HG03097 (cell line): Measurements from ENCODE around the gene ERMP1.
"Not testable (repeated sequence)": the region's sequence is repeated elsewhere in the genome, so short reads cannot be mapped to it uniquely, and the experiment has no call there.

Experiments used
- ATAC-seq: cut with Tn5 transposase; IDR thresholded peaks from one replicate; pipeline ENCODE4 v1.9.1; 2021; ENCODE audit not compliant: unreplicated experiment, low FRiP score

Gene ERMP1

DNA sequence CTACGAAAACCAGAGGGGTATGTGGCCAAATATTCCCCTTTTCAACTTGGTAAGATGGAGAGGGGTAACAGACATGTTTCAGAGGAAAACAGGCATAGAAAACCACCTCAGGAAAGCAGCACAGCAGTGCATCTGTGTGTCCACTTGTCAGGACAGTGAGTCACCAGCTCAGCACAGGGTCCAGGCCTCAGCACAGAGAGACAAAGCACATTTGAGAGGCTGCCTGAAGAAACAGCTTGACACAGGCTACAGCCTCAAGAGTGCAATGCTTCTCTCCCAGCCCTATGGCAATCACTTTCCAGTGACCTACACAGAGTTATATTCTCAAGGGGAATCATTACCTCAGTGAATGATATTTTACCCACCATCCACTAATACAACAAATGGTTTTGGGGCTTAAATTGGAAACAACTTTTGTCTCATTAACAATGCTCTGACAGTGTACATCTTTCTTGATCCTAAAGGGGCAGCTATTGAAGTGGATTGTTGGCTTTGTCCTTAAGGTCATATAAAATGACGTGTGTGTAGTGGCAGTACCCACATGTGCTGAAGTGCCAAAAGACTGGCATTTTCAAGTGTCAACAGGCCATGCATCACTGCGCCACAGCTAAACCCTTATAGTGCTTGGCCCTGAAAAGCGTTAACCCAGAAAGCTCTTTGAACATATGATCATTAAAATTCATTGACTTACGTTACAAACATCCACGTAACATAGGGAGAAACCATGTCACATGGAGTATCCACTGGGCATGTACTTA lies 46.4 kb downstream of the ERMP1 start:
- ATAC-seq: no peak

DNA sequence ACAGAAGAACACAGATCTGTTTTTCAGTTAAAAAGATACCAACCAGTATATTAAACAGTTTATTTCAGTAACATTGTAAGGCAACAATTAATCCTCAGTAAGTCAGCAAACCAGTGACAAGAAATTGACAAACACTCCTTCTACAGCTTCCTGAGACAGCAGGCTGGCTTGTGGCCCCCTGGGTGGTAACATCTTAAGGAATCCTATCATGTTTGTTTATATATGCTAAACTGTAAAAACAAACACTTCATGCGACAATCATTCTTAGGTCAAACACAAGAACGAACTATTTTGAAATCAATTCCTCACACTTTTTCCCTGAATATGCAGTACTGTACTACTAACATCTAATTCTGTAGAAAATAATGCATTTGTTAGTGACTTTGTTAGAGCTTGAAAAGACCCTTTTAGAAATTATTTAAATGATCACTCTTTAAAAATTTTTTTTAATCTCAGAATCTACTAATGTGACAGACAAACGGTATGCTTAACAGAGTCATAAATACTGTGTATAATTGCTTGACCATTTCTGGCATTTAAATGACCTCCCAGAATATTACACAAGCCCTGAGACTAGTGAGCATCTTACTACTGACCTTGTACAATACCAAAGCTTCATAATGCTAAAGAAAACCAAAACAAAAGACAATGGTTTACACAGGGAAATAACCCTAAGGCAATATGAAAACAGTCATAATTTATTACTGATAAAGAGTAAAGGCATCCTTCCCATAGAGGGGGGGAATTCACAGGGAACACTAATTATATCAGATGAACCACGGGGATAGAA lies 48.2 kb downstream of the ERMP1 start:
- no peak for ATAC-seq

DNA sequence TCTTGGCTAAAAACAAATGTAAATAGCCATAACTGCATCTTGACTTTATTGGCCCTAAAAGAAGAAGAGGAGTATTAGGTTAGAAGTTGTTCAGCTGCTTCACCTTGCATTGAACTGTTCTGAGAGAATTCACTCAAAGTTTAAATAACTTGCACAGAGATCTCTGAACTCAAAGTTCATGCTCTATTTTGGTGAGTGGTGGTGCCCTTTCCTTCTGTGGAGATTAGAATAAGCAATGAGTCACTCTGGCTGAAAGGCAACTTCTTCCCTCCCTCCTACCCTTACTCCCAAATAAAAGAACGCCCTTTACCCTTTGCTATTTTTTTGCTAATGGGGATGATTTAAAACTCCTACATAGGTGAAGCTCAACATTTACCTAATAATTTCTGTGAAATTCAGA lies 48.9 kb downstream of the ERMP1 start:
- ATAC-seq: no peak

DNA sequence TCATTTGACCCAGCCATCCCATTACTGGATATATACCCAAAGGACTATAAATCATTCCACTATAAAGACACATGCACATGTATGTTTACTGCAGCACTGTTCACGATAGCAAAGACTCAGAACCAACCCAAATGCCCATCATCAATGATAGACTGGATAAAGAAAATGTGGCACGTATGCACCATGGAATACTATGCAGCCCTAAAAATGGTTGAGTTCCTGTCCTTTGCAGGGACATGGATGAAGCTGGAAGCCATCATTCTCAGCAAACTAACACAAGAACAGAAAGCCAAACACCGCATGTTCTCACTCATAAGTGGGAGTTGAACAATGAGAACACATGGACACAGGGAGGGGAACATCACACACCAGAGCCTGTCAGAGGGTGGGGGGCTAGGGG lies 49.5 kb downstream of the ERMP1 start:
- ATAC-seq: not testable (repeated sequence)

DNA sequence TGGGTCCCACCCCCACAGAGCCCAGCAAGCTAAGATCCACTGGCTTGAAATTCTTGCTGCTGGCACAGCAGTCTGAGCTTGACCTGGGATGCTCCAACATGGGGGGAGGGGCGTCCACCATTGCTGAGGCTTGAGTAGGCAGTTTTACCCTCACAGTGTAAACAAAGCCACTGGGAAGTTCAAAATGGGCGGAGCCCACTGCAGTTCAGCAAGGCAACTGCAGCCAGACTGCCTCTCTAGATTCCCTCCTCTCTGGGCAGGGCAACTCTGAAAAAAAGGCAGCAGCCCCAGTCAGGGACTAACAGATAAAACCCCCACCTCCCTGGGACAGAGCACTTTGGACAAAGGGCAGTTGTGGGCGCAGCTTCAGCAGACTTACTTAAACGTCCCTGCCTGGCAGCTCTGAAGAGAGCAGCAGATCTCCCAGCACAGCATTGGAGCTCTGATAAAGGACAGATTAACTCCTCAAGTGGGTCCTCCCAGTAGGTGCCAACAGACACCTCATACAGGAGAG lies 53.2 kb downstream of the ERMP1 start:
- not testable (repeated sequence) for ATAC-seq

DNA sequence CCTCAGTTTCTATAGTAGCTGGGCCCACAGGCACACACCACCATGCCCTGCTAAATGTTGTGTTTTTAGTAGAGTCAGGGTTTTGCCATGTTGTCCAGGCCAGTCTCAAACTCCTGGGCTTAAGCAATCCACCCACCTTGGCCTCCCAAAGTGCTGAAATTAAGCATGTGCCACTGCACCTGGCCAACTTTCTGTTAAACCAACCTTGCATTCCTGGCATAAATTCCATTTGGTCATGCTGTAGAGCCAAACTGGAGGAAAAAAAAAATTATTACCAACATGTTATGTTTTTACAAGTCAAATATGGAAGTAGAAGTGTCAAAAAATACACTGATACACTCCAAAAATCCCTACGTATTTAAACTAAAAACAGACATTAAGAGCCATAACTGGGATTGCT lies 54.1 kb downstream of the ERMP1 start:
- ATAC-seq: no peak

DNA sequence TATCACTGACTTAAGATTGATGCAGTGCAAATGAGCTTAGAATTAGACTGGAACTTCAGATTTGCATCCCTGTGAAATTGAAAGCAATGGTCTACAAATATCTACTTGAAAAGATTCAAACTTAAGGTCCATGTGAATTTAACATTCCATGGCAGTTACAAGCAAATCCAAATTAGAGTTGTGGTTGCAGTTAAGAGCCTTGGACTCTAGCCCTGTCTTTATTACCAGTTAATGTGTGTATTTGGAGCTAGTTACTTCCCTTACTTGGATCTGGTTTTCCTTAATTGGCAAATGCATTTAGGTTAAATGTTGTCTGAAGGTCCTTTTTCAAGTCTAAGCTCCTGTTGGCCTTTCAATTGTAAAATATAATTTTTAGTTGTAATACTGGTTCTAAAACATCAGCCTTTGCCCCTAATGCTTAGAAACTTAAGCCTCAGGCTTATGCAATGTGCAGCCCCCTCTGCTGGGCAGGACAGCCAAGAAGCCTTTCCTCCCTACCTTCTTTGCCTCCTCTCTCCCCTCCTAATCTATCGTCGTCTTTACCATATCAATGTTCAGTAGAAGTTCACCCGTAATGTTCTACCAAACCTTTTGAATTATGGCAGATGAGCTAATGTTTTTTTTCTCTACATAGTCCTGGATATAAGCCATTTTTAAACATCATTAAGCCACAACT lies 59.5 kb downstream of the ERMP1 start:
- ATAC-seq: no peak

DNA sequence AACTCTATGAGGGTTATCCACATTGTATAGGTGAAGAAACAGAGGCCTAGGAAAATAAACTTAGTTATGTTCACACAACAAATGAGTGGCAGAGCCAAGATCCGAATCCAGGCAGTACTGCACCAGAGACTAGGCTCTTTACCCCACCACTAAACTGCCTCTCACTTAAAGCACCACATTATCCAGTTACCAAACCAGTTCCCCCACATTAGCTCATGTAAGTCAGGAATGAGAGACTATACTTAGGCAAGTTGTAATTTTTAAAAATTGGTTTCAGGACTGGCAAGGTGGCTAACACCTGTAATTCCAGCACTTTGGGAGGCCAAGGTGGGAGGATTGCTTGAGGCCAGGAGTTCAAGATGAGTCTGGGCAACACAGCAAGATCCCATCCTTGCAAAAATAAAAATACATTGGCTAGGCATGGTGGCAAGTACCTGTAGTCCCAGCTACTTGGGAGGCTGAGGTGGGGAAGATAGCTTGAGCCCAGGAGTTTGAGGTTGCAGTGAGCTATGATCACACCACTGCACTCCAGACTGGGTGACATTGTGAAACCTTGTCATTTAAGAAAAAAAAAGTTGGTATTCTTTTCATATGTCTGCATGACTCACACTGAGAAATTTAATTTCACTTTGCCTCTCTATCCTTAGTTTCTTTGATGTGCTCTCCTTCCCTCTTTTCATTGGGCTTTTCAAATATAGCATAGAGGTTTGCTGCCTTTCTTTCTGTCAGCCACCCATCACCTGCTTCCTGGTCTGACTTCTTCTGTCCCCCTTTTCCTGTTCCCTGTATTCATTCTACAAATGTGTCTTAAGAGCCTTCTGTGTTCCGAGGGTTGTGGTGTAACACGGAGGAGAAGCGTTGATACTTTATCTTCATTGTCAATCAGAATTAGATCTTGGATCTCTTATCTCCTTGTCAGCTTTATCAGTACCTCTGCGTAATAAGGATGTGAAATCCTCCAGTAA lies 64.7 kb downstream of the ERMP1 start:
- no peak for ATAC-seq

DNA sequence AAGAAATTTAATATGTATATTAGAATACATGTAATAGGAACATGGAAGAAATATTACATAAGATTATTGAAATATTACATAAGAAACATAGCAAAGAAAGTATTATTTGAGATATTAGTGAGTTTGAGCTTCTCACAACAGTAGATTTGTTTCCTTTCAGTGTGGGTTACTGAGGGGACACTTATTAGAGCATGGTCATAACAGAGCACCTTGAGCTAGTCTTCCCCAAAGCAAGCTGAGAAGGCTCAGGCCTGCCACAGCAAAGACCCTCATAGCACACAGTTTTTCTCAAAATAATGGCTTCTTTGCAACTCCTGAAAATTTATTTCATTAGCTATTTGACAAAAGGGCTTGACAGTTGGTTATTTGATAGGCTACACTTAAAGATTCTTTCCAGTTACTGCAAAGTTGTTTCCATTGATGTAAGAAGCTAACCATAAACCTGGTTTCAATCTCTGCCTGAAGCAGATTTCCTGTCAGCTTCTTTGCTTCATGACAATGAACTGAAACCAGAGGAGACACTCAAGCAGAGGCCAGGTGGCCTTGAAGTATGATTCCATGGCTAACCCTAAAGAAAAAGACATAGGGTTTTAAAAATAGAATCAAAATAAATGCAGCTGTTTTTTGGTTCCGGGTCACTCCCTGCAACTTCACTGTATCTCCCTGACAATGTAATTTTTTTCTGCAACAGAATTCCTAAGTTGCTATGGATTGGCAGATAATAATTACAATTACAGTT lies 68.6 kb downstream of the ERMP1 start:
- peak; percentile 73 for ATAC-seq

DNA sequence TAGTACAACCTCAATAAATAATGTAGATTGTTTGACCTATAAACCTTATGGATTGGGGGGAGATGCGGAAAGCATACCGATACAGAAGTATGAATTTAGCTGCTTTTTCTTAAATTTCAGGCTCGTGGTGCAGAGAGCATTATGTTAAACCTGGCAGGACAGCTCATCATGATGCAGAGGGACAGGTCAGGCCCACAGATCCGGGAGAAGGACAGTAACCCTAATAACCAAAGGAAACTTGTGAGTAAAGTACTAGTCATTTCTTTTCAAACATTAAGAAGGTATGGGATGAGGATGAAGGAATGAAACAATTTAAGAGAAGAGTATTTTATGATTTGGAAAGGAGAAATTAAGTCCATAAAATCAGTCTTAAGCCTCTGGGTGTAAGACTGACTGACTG lies 70.5 kb downstream of the ERMP1 start:
- ATAC-seq: no peak

DNA sequence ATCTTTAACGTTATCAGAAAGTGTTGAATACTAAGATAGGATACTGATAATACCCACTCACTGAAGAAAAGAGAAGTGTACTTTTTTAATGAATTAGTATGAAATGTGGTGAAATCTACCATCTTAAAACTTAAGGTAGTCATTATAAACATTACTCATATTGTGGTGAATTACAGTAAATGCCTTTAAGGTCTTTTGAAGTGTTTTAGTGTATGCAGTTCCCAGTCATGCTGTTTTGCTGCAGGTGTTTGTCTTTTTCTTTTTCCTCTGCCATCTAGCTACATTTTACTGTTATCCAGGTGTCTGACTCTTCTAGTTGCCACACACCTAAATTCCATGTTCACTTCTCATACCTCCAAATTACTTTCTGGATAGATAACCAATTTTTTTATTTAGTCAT lies 72.6 kb downstream of the ERMP1 start:
- no peak for ATAC-seq

DNA sequence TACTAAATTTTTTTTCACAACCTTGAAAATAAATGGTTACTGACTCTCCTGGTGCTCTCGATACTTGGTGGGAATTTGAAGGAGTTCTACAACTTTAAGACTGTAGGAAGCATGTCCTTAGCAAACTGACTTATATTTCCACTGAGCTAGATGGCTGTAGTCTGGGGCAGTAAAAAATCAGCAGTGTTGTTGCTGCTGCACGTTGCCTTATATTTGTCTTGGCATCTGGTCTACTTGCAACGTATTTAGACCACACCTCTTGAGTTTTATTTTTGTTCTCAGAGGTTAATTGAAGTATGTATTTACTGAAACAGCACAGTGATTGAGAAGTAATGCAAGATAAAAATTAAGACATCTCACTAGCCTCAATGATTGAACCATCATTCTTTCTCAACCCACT lies 76.3 kb downstream of the ERMP1 start:
- ATAC-seq: no peak

DNA sequence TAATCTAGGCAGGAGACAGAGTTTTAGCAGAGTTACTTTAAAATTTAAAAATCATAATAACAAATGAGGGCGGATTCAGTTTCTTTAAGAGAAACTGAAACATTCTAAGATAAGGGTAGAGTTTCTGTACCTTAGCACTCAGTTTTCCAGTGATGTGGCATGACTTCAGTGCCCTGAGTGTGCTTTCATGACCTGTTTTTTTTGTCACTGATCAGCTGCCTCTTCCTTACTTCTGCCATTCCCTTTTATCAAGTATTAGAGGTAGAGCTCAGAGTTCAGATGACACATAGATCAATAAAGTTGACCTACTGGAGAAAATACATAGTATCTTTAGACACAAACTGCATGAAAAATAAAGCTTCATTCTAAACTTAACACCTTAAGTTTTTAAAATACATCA lies 82.3 kb downstream of the ERMP1 start:
- no peak for ATAC-seq

DNA sequence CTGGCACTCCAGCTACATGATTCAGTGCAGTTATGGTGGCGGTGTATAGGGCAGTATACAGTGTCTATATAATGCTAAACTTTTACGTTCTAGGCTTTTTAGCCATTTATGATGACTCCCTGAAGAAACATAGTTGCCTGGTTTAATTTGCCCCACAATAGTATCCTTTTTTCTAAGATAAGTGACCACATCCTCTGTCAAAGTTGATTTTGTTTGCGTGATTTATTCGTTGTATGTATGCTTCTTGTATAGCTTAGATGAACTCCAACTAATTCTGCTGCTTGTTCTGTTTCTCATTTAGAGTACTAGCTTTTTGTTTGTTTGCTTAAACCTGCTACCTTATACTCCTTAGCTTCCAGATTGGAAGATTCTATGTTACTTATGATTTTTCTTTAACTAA lies 83.6 kb downstream of the ERMP1 start:
- ATAC-seq: no peak

DNA sequence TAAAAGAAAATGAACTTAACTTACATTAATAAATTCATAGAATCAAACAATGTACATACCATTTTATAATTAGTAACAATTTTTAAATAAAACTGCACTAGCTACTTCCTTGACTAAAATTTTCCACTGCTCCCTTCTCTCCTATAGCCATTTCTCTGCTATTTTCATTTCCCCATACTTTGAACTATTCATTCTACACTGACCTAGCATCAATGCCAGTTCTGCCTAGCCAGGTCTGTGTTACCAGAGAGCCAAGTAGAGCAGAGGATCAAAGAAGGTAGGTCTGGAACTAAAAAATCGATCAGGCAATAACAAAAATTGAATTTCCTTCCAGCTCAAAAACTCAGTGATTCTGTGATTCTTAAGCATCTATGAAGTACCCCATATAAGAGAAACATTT lies 84.5 kb downstream of the ERMP1 start:
- no peak for ATAC-seq

DNA sequence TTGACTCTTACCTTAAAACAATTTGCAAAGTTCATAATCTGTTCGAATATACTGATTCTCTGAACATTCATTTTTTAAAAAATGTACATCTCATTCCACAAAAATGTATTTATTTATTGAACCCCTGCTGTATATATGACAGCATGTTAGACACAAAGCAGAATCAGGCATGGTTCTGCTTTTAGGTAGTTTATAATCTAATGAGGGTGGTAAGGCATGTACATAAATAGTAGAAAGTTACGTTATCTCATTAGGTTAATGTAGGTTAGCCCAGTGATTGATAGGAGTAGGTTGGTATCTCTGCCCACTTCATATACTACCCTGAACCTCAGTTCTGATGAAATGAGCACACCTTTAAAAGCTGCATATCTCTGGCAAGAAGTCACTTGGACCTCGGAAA lies 89.8 kb downstream of the ERMP1 start:
- ATAC-seq: no peak

DNA sequence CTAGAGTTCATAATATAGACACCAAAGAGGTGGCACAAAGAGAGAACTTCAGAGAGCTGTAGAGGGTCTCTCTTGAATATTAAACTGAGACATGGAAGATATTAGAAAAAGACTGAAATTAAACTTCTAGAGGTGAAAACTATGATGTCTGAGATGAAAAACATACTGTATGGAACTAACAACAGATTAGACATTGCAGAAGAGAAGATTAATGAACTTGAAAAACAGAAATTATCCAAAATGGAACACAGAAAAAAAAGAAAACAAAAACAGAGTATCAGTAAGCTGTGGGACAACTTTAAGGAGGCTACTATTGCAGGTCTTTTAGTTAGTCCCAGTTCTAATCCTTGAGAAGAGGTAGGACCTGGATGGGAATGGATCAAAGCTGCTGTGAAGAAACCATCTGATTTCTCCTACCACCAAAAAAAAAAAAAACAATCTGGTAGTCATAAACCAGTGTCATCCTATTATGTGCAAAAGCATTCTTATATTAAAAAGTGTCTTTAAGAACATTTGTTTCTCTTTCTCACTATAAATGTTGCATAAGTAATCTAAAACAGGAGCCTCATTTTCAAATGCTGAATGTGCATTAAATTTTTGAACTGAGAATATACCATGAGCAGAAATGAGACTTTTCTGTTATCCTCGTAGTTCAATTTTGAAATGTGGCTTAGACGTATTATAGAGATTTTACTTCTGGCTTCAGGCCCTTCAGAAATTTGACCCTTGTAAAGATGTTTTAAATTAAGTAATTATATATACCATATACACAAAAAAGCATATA lies 96.2 kb downstream of the ERMP1 start:
- no peak for ATAC-seq

DNA sequence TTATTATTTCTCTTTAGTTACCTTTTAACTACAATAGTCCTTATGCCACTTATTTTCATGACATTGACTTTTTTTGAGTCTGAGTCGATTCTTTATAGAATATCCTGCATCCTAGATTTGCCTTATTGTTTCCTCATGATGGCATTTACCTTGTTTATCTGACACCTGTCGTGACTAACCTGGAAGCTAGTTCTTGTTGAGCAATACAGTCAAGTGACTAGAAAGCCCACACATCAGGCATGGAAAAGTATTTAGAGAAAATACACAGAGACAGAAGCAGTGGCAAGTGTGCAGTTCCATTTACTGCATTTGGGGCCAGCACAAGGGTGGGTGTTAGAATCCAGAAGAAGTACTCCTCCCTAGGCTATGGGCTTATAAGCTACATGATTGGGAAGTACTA lies 97.8 kb downstream of the ERMP1 start:
- no peak for ATAC-seq
